WTC11 (cell line): Measurements from ENCODE around the gene CPD.

ENCODE experiments used
- ATF3 ChIP-seq: sonication (generic); formaldehyde crosslinking; conservative IDR thresholded peaks from 2 replicates; pipeline ENCODE4 v1.8.1; 2022; ENCODE audit warnings: mild to moderate bottlenecking, missing genetic modification reagents
- CBFB ChIP-seq: sonication (generic); formaldehyde crosslinking; IDR thresholded peaks from 2 replicates; pipeline ENCODE4 v1.8.1; 2022; ENCODE audit warnings: mild to moderate bottlenecking, low read depth, missing genetic modification reagents
- CREB1 ChIP-seq: sonication (generic); formaldehyde crosslinking; IDR thresholded peaks from 2 replicates; pipeline ENCODE4 v1.8.0; 2023; ENCODE audit warnings: mild to moderate bottlenecking, missing genetic modification reagents
- CTCF ChIP-seq: fragments of 200-600 bp; IDR thresholded peaks from 2 replicates; pipeline ENCODE4 v1.8.0; 2022; ENCODE audit warnings: antibody characterized with exemption
- E2F4 ChIP-seq: sonication (generic); formaldehyde crosslinking; IDR thresholded peaks from 2 replicates; pipeline ENCODE4 v1.8.1; 2022; ENCODE audit warnings: low read depth, mild to moderate bottlenecking, moderate library complexity, missing genetic modification reagents, borderline replicate concordance
- ELF4 ChIP-seq: sonication (generic); formaldehyde crosslinking; IDR thresholded peaks from 2 replicates; pipeline ENCODE4 v1.8.1; 2022; ENCODE audit warnings: low read depth, mild to moderate bottlenecking, moderate library complexity, missing genetic modification reagents
- MLX ChIP-seq: sonication (generic); formaldehyde crosslinking; IDR thresholded peaks from 2 replicates; pipeline ENCODE4 v1.8.1; 2023; ENCODE audit warnings: mild to moderate bottlenecking, missing genetic modification reagents, moderate library complexity
- TCF7 ChIP-seq: sonication (generic); formaldehyde crosslinking; IDR thresholded peaks from 2 replicates; pipeline ENCODE4 v1.8.0; 2022; ENCODE audit warnings: mild to moderate bottlenecking, low read depth, missing genetic modification reagents, moderate library complexity
- TP53 ChIP-seq: sonication (generic); formaldehyde crosslinking; IDR thresholded peaks from 2 replicates; pipeline ENCODE4 v1.8.1; 2023; ENCODE audit warnings: mild to moderate bottlenecking, missing genetic modification reagents
- USF1 ChIP-seq: sonication (generic); formaldehyde crosslinking; IDR thresholded peaks from 2 replicates; pipeline ENCODE4 v1.8.0; 2022; ENCODE audit warnings: mild to moderate bottlenecking, missing genetic modification reagents
- USF2 ChIP-seq: sonication (generic); formaldehyde crosslinking; IDR thresholded peaks from 2 replicates; pipeline ENCODE4 v1.8.1; 2023; ENCODE audit warnings: mild to moderate bottlenecking, missing genetic modification reagents, moderate library complexity
- ZNF138 ChIP-seq: sonication (generic); formaldehyde crosslinking; conservative IDR thresholded peaks from 2 replicates; pipeline ENCODE4 v1.8.1; 2022; ENCODE audit warnings: mild to moderate bottlenecking, moderate library complexity, missing genetic modification reagents
- ZNF317 ChIP-seq: sonication (generic); formaldehyde crosslinking; IDR thresholded peaks from 2 replicates; pipeline ENCODE4 v1.8.1; 2023; ENCODE audit warnings: low read depth, mild to moderate bottlenecking, moderate library complexity, missing genetic modification reagents, borderline replicate concordance

- TF ChIP-seq ELF4 (CRISPR knock-in tag) (no peak), CBFB (CRISPR knock-in tag) (no peak), USF2 (no peak), ZNF138 (CRISPR knock-in tag) (no peak), CTCF (no peak), ATF3 (CRISPR knock-in tag) (no peak), USF1 (no peak), TP53 (CRISPR knock-in tag) (no peak), TCF7 (CRISPR knock-in tag) (no peak), E2F4 (CRISPR knock-in tag) (no peak), CREB1 (CRISPR knock-in tag) (no peak), ZNF317 (CRISPR knock-in tag) (no peak), MLX (no peak)
Observed at GRCh38 chr17:30405161-30405560, 26.4 kb downstream of the CPD start.
